Measurements from ENCODE around the gene RABL3. TPM values are rescaled to one million over a fixed set of nuclear protein-coding genes. Genes with fewer than 3 reads are reported as not detected.
"Not testable (repeated sequence)": the region's sequence is repeated elsewhere in the genome, so short reads cannot be mapped to it uniquely, and the experiment has no call there.

RABL3 gene
- total RNA-seq, 1 donor from 2014 or later, result 25.0 TPM

DNA sequence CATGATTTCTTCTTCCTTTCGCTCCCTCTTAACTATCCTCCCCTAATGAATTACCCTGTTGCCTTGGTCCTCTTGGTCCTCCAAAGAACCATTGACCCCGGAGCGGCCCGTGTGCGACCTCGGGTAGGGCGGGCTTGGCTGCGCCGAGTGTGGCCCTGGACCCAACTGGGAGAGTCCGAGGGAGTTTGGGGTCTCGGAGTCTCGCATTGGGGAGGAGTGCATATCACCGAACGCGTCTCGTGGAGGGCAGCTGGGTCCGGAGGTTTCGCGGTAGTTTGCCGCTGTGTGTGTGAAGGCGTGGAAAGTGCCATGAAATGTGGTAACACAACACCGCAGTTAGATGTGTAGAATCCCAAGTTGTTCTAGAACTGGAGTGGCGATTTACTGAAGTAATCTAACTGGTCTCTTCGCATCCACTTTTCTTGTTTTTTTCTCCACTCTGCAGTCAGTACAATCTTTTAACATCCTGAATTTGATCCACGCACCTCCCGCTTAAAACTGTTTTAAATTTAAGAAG is 591 bp upstream of the RABL3 start:
- Histone ChIP-seq H3F3A (ENCODE audit: low read depth) (no peaks in the 10 kb centered on the region), H3K36me3 (no peaks in the 10 kb centered on the region), H3K4me2 (peak overlapping the region; percentile 92), H3K9ac (peak overlapping the region; percentile 86), H3K4me1 (peaks cover 8% of the 10 kb centered on the region), H3K79me2 (ENCODE audit: low read depth) (peaks cover 58% of the 10 kb centered on the region), H3K4me3 (peak overlapping the region; percentile 93), H4K20me1 (ENCODE audit: low read depth) (no peaks in the 10 kb centered on the region), H2AFZ (replicated peaks) (peak overlapping the region; percentile 90), H3K27me3 (no peaks in the 10 kb centered on the region), H3K27ac (peak overlapping the region; percentile 32), H3K9me3 (ENCODE audit: low read depth) (no peaks in the 10 kb centered on the region)
- peak overlapping the region; percentile 87 for H3K4me3 Mint-ChIP-seq
- H3K9me3 Mint-ChIP-seq, result peaks cover 2% of the 10 kb centered on the region
- peaks cover 19% of the 10 kb centered on the region for H3K4me1 Mint-ChIP-seq
- no peak for TF ChIP-seq EZH2 (IDR thresholded peaks at IDR 0.05)
- TF ChIP-seq EZH2phosphoT487 (IDR thresholded peaks at IDR 0.05), result no peak
- no peak for TF ChIP-seq CTCF (IDR thresholded peaks at IDR 0.05)
- DNase-seq (ENCODE audit: low spot score), result no peak
- peaks cover 2% of the 10 kb centered on the region for H3K27me3 Mint-ChIP-seq (ENCODE audit: insufficient read depth, low read depth)
- H3K27ac Mint-ChIP-seq, result peak overlapping the region; percentile 98
- peaks cover 7% of the 10 kb centered on the region for H3K36me3 Mint-ChIP-seq

- Histone ChIP-seq H3K27me3 (no peaks in the 10 kb centered on the region), H3K9ac (peak overlapping the region; percentile 95), H3K9me3 (ENCODE audit: low read depth) (peaks cover 6% of the 10 kb centered on the region), H3K4me3 (peak overlapping the region; percentile 93), H2AFZ (replicated peaks) (peak overlapping the region; percentile 100), H3K27ac (no peak overlapping the region), H3F3A (ENCODE audit: low read depth) (no peaks in the 10 kb centered on the region), H4K20me1 (ENCODE audit: low read depth) (no peaks in the 10 kb centered on the region), H3K79me2 (ENCODE audit: low read depth) (peaks cover 48% of the 10 kb centered on the region), H3K4me2 (peak overlapping the region; percentile 69), H3K4me1 (peaks cover 8% of the 10 kb centered on the region), H3K36me3 (no peaks in the 10 kb centered on the region)
- Mint-ChIP-seq H3K9me3 (peaks cover 10% of the 10 kb centered on the region), H3K4me3 (peak overlapping the region; percentile 87), H3K36me3 (peaks cover 14% of the 10 kb centered on the region), H3K27ac (peak overlapping the region; percentile 98), H3K4me1 (peaks cover 19% of the 10 kb centered on the region), H3K27me3 (ENCODE audit: insufficient read depth, low read depth) (peaks cover 2% of the 10 kb centered on the region)
- TF ChIP-seq EZH2phosphoT487 (IDR thresholded peaks at IDR 0.05) (no peak), CTCF (IDR thresholded peaks at IDR 0.05) (no peak), EZH2 (IDR thresholded peaks at IDR 0.05) (no peak)
- no peak for DNase-seq (ENCODE audit: low spot score)
Measured at GRCh38 chr3:120741837-120742197, 499 bp downstream of the RABL3 start.

- Histone ChIP-seq H3K4me2 (peak overlapping the region; percentile 69), H2AFZ (replicated peaks) (no peak overlapping the region), H3K4me1 (peaks cover 8% of the 10 kb centered on the region), H3F3A (ENCODE audit: low read depth) (no peaks in the 10 kb centered on the region), H3K9me3 (ENCODE audit: low read depth) (peaks cover 6% of the 10 kb centered on the region), H3K36me3 (no peaks in the 10 kb centered on the region), H3K27me3 (no peaks in the 10 kb centered on the region), H3K9ac (no peak overlapping the region), H3K27ac (no peak overlapping the region), H3K4me3 (peak overlapping the region; percentile 93), H4K20me1 (ENCODE audit: low read depth) (no peaks in the 10 kb centered on the region), H3K79me2 (ENCODE audit: low read depth) (peaks cover 43% of the 10 kb centered on the region)
- Mint-ChIP-seq H3K27ac (no peak overlapping the region), H3K4me1 (peaks cover 19% of the 10 kb centered on the region), H3K9me3 (peaks cover 12% of the 10 kb centered on the region), H3K4me3 (peak overlapping the region; percentile 87), H3K27me3 (ENCODE audit: insufficient read depth, low read depth) (peaks cover 2% of the 10 kb centered on the region), H3K36me3 (peaks cover 14% of the 10 kb centered on the region)
- TF ChIP-seq CTCF (IDR thresholded peaks at IDR 0.05) (no peak), EZH2 (IDR thresholded peaks at IDR 0.05) (no peak), EZH2phosphoT487 (IDR thresholded peaks at IDR 0.05) (no peak)
- DNase-seq (ENCODE audit: low spot score), result no peak
Measured at GRCh38 chr3:120741320-120741719, 996 bp downstream of the RABL3 start.

- H3F3A ChIP-seq (ENCODE audit: low read depth); H2AFZ ChIP-seq (replicated peaks); H3K27ac Mint-ChIP-seq; H3K79me2 ChIP-seq (ENCODE audit: low read depth); H3K9me3 ChIP-seq (ENCODE audit: low read depth); H3K27me3 ChIP-seq; H3K9ac ChIP-seq; H3K27me3 Mint-ChIP-seq (ENCODE audit: insufficient read depth, low read depth); H3K27ac ChIP-seq; H3K4me1 Mint-ChIP-seq; H4K20me1 ChIP-seq (ENCODE audit: low read depth); DNase-seq (ENCODE audit: low spot score); H3K4me3 ChIP-seq; H3K4me2 ChIP-seq; H3K4me3 Mint-ChIP-seq; H3K36me3 ChIP-seq; H3K4me1 ChIP-seq: not testable (repeated sequence)
- peaks cover 21% of the 10 kb centered on the region for H3K36me3 Mint-ChIP-seq
- H3K9me3 Mint-ChIP-seq, result peaks cover 31% of the 10 kb centered on the region
Measured at GRCh38 chr3:120738006-120738405, 4.3 kb downstream of the RABL3 start.

Data from neural progenitor cell (in vitro differentiated cells).